ENCODE results near the gene PIK3R6. TPM values are rescaled to one million over a fixed set of nuclear protein-coding genes. Genes with fewer than 3 reads are reported as not detected.

PIK3R6 gene
- total and polyA plus RNA-seq, 2 of the 13 experiments (the other 11 are each of a cell fraction or from before 2014, with no cell fraction given): not detected

DNA sequence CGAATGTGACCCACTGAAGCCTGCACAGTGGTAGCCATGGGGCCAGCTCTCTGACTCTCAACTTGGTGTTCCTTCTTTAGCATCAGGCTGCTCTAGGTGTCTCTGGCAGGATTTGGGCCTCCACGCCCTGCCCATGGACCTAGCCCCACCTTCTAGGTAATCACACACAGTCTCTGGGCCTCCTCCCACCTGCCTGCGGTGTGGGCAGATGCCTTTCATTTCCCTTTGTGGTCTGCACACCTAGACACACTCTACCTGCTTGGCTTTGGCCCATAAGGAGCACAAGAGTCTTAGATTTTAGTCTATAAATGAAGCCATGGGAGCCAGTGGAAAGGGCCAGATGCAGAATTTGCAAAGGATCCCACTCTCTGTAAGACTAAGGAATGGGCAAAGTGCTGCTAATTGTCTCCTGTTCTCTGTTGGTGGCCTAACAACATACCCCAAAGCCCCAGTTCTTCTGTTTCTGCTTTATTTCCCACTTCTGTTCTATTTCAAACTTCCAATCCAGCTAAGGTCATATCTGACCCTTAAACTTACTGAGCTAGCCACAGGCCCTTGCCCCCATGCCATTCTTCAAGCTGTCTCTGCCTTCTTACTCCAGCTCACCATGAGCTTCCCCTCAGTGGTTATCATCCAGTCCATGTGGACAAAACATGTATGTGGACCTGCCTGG, 61.1 kb downstream of the PIK3R6 start:
- no TSS peak for BruUV-seq (replicated peaks)
- TF ChIP-seq, protein P1, sequence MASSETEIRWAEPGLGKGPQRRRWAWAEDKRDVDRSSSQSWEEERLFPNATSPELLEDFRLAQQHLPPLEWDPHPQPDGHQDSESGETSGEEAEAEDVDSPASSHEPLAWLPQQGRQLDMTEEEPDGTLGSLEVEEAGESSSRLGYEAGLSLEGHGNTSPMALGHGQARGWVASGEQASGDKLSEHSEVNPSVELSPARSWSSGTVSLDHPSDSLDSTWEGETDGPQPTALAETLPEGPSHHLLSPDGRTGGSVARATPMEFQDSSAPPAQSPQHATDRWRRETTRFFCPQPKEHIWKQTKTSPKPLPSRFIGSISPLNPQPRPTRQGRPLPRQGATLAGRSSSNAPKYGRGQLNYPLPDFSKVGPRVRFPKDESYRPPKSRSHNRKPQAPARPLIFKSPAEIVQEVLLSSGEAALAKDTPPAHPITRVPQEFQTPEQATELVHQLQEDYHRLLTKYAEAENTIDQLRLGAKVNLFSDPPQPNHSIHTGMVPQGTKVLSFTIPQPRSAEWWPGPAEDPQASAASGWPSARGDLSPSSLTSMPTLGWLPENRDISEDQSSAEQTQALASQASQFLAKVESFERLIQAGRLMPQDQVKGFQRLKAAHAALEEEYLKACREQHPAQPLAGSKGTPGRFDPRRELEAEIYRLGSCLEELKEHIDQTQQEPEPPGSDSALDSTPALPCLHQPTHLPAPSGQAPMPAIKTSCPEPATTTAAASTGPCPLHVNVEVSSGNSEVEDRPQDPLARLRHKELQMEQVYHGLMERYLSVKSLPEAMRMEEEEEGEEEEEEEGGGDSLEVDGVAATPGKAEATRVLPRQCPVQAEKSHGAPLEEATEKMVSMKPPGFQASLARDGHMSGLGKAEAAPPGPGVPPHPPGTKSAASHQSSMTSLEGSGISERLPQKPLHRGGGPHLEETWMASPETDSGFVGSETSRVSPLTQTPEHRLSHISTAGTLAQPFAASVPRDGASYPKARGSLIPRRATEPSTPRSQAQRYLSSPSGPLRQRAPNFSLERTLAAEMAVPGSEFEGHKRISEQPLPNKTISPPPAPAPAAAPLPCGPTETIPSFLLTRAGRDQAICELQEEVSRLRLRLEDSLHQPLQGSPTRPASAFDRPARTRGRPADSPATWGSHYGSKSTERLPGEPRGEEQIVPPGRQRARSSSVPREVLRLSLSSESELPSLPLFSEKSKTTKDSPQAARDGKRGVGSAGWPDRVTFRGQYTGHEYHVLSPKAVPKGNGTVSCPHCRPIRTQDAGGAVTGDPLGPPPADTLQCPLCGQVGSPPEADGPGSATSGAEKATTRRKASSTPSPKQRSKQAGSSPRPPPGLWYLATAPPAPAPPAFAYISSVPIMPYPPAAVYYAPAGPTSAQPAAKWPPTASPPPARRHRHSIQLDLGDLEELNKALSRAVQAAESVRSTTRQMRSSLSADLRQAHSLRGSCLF (CRISPR knock-in tag; IDR thresholded peaks at IDR 0.05; ENCODE audit: borderline replicate concordance): no peak
- no peak for TF ChIP-seq ZNF10 (CRISPR knock-in tag; IDR thresholded peaks at IDR 0.05; ENCODE audit: borderline replicate concordance, low read depth)
- no peak for TF ChIP-seq GABPA (IDR thresholded peaks at IDR 0.05; ENCODE audit: low read depth, low read length)
- TF ChIP-seq GABPA (CRISPR knock-in tag; IDR thresholded peaks at IDR 0.05; ENCODE audit: low read depth): no peak
- TF ChIP-seq BRD4 (CRISPR knock-in tag; IDR thresholded peaks at IDR 0.05): no peak
- TF ChIP-seq WIZ (CRISPR knock-in tag; IDR thresholded peaks at IDR 0.05): no peak
- TF ChIP-seq SNAI1 (CRISPR knock-in tag; IDR thresholded peaks at IDR 0.05; ENCODE audit: borderline replicate concordance): no peak
- TF ChIP-seq LRRFIP1 (CRISPR knock-in tag; conservative IDR thresholded peaks at IDR 0.05): no peak
- TF ChIP-seq HOXA9 (CRISPR knock-in tag; IDR thresholded peaks at IDR 0.05; ENCODE audit: borderline replicate concordance): no peak
- no peak for TF ChIP-seq SRSF9 (IDR thresholded peaks at IDR 0.05; ENCODE audit: borderline replicate concordance, insufficient read depth, low read depth, low read length, poor library complexity, severe bottlenecking)
- no peak for TF ChIP-seq TCF12 (IDR thresholded peaks at IDR 0.05)
- no peak for TF ChIP-seq TCF12 (CRISPR knock-in tag; IDR thresholded peaks at IDR 0.05)
- TF ChIP-seq ATF1 (CRISPR knock-in tag; IDR thresholded peaks at IDR 0.05): no peak
- TF ChIP-seq ZFP41 (CRISPR knock-in tag; IDR thresholded peaks at IDR 0.05; ENCODE audit: borderline replicate concordance): no peak
- TF ChIP-seq, protein P2, sequence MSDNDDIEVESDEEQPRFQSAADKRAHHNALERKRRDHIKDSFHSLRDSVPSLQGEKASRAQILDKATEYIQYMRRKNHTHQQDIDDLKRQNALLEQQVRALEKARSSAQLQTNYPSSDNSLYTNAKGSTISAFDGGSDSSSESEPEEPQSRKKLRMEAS (IDR thresholded peaks at IDR 0.05): no peak
- TF ChIP-seq ARNT2 (CRISPR knock-in tag; IDR thresholded peaks at IDR 0.05; ENCODE audit: low read depth): no peak
- no peak for TF ChIP-seq ZNF614 (CRISPR knock-in tag; IDR thresholded peaks at IDR 0.05; ENCODE audit: borderline replicate concordance)
- no peak for TF ChIP-seq PRPF4 (IDR thresholded peaks at IDR 0.05; ENCODE audit: low read depth, low read length, poor library complexity, severe bottlenecking)

More for the DNA sequence above, 61.1 kb downstream of the PIK3R6 start:
- FAIRE-seq: no peak
- DNase-seq (ENCODE audit: low spot score): no peak
- peaks cover 12% of the 10 kb centered on the region for H3K9me3 ChIP-seq (ENCODE audit: low read length)
- POLR2A ChIA-PET: no interaction called here
- in situ Hi-C loops (cut with HindIII; ENCODE audit: extremely low pct_ligation_motif_present, low pct_unique_long_range_greater_than_20kb): no loop called here
- H3K36me3 ChIP-seq (replicated peaks in 1 of 2; ENCODE audit: control insufficient read depth in 1 of 2, insufficient read depth in 2 of 2, low read length in 2 of 2): no peaks in the 10 kb centered on the region
- no peaks in the 10 kb centered on the region for H3K4me1 ChIP-seq (ENCODE audit: insufficient read depth, low read length)
- H3K79me2 ChIP-seq (ENCODE audit: insufficient read depth, low read length): no peaks in the 10 kb centered on the region
- CTCF ChIA-PET (ENCODE audit: low intra/inter-chr PET ratio, low total read pairs): no interaction called here
- H3K9ac ChIP-seq (ENCODE audit: insufficient read depth, low read depth, low read length): no peak overlapping the region
- H2AFZ ChIP-seq (ENCODE audit: low read length): no peak overlapping the region
- WGBS (ENCODE audit: low lambda C conversion rate): 13% methylated on average over 2 of the region's 3 CpGs
- no peaks in the 10 kb centered on the region for H4K20me1 ChIP-seq (ENCODE audit: insufficient read depth, low read length)
- H3K4me3 ChIP-seq (replicated peaks in 1 of 3; ENCODE audit: insufficient read depth in 1 of 3, low read depth in 2 of 3, low read length in 3 of 3): no peak overlapping the region
- ATAC-seq: no peak
- no peak overlapping the region for H3K27ac ChIP-seq (ENCODE audit: extremely low read length, insufficient read depth, low read length)
- intact Hi-C loops (cut with micrococcal nuclease; ENCODE audit: unreplicated experiment): no loop called here
- H3K27me3 ChIP-seq (ENCODE audit: control insufficient read depth in 1 of 2, insufficient read depth in 2 of 2, low read length in 2 of 2): peaks cover 0 to 17% of the 10 kb centered on the region in 2 experiments; a peak in 3 of 5 replicates
- no peak overlapping the region for H3K4me2 ChIP-seq (ENCODE audit: low read depth, low read length)

All from HepG2 (cell line).